Left cardiac atrium (tissue), 4 donors: ENCODE data around the gene ANKH. TPM values are rescaled to one million over a fixed set of nuclear protein-coding genes. Genes with fewer than 3 reads are reported as not detected.
"Not testable (repeated sequence)": the region's sequence is repeated elsewhere in the genome, so short reads cannot be mapped to it uniquely, and the experiment has no call there.

Source experiments
- ATAC-seq, 2 donors: fragments of 200-7000 bp; cut with Tn5 transposase; one replicate each; pipeline ENCODE4 v1.9.1; 2020; ENCODE audit warnings: mild to moderate bottlenecking in 2 of 2, moderate library complexity in 2 of 2
- DNase-seq: peaks from one replicate; pipeline ENCODE4 v3.0.0-alpha.2; 2020
- intact Hi-C, 2 donors: fragments of 100-400 bp; cut with DNase I; formaldehyde crosslinking; loops; one replicate each; pipeline versions ENCODE4 v1.14.1 to v1.15.1; 2022 to 2023
- total RNA-seq, 2 donors: library from RNA; stranded (reverse); fragmentation: NEBNext Ultra II Directional; extraction: Animal tissue kit (Norgen Biotek cat#: 25700); gene quantifications; one replicate each; pipeline ENCODE4 v1.2.1, GENCODE V29; 2021
- donor health status: DM: no; HTN: yes; CAD: no.
- donor health status: DM: no; HTN: yes; CAD: no; lungs with severe emphysema.
- donor health status: DM: yes; HTN: yes; CAD: no.
- donor health status: Dilated cardiomyopathy.

The ANKH gene
- total RNA-seq, 2 donors from 2014 or later, result 113 to 138 TPM

- ATAC-seq (peak; percentile 51 to 56), DNase-seq (no peak)
- intact Hi-C loops, result loop anchor here in 1 of 2 donors (5.0 kb wide), 1 partner anchor 42 kb away; no protein-coding TSS in a partner anchor
Observed at GRCh38 chr5:14864181-14864812, 7.3 kb downstream of the ANKH start.

GRCh38 chr5:14863105-14863504, 8.5 kb downstream of the ANKH start:
- intact Hi-C loops, result loop anchor here in 1 of 2 donors (5.0 kb wide), 1 partner anchor 41 kb away; no protein-coding TSS in a partner anchor
- ATAC-seq (peak in 1 of 2 donors; percentile 30), DNase-seq (no peak)

- intact Hi-C loops, result loop anchor here in 1 of 2 donors (5.0 kb wide), 1 partner anchor 39 kb away; no protein-coding TSS in a partner anchor
- ATAC-seq (peak; percentile 76 to 83), DNase-seq (no peak)
Observed at GRCh38 chr5:14861123-14861765, 10.3 kb downstream of the ANKH start.

- ATAC-seq (no peak), DNase-seq (no peak)
- intact Hi-C loops, result loop anchor here (5.0 to 10.0 kb wide), 2 partner anchors 38 to 145 kb away; no protein-coding TSS in a partner anchor
Observed at GRCh38 chr5:14859980-14860379, 11.6 kb downstream of the ANKH start.

GRCh38 chr5:14859150-14859549, 12.4 kb downstream of the ANKH start:
- intact Hi-C loops, result loop anchor here in 1 of 2 donors (10.0 kb wide), 1 partner anchor 146 kb away; no protein-coding TSS in a partner anchor
- DNase-seq (no peak), ATAC-seq (no peak)

GRCh38 chr5:14855366-14855765, 16.2 kb downstream of the ANKH start:
- ATAC-seq, result no peak
- intact Hi-C loops, result loop anchor here in 1 of 2 donors (10.0 kb wide), 1 partner anchor 149 kb away; no protein-coding TSS in a partner anchor
- no peak for DNase-seq

GRCh38 chr5:14854799-14855198, 16.8 kb downstream of the ANKH start:
- intact Hi-C loops, result loop anchor here in 1 of 2 donors (10.0 kb wide), 1 partner anchor 150 kb away; no protein-coding TSS in a partner anchor
- no peak for ATAC-seq

GRCh38 chr5:14853685-14854084, 17.9 kb downstream of the ANKH start:
- intact Hi-C loops, result loop anchor here in 1 of 2 donors (10.0 kb wide), 1 partner anchor 151 kb away; no protein-coding TSS in a partner anchor
- DNase-seq (no peak), ATAC-seq (no peak)

More at GRCh38 chr5:14854799-14855198, 16.8 kb downstream of the ANKH start:
- DNase-seq, result no peak

- intact Hi-C loops, result loop anchor here in 1 of 2 donors (10.0 kb wide), 1 partner anchor 152 kb away; no protein-coding TSS in a partner anchor
- ATAC-seq (no peak), DNase-seq (no peak)
Observed at GRCh38 chr5:14852779-14853178, 18.8 kb downstream of the ANKH start.

GRCh38 chr5:14851999-14852526, 19.5 kb downstream of the ANKH start:
- no peak for ATAC-seq
- DNase-seq, result no peak
- intact Hi-C loops, result loop anchor here in 1 of 2 donors (10.0 kb wide), 1 partner anchor 153 kb away; no protein-coding TSS in a partner anchor

GRCh38 chr5:14851597-14851996, 20.0 kb downstream of the ANKH start:
- intact Hi-C loops, result loop anchor here in 1 of 2 donors (10.0 kb wide), 1 partner anchor 153 kb away; no protein-coding TSS in a partner anchor
- DNase-seq, result no peak
- no peak for ATAC-seq

- peak in 1 of 2 donors; percentile 46 for ATAC-seq
- intact Hi-C loops, result loop anchor here in 1 of 2 donors (10.0 kb wide), 1 partner anchor 154 kb away; no protein-coding TSS in a partner anchor
Observed at GRCh38 chr5:14851050-14851419, 20.5 kb downstream of the ANKH start.

GRCh38 chr5:14850419-14851049, 21.0 kb downstream of the ANKH start:
- ATAC-seq, result peak in 1 of 2 donors; percentile 24
- intact Hi-C loops, result loop anchor here in 1 of 2 donors (10.0 kb wide), 1 partner anchor 154 kb away; no protein-coding TSS in a partner anchor
- no peak for DNase-seq

More at GRCh38 chr5:14851050-14851419, 20.5 kb downstream of the ANKH start:
- no peak for DNase-seq

- intact Hi-C loops, result loop anchor here in 1 of 2 donors (10.0 kb wide), 1 partner anchor 155 kb away; no protein-coding TSS in a partner anchor
- ATAC-seq (no peak), DNase-seq (no peak)
Observed at GRCh38 chr5:14849516-14850294, 21.9 kb downstream of the ANKH start.

- intact Hi-C loops, ATAC-seq: not testable (repeated sequence)
Observed at GRCh38 chr5:14848942-14849341, 22.6 kb downstream of the ANKH start.

GRCh38 chr5:14848385-14848784, 23.2 kb downstream of the ANKH start:
- DNase-seq (no peak), ATAC-seq (no peak)
- intact Hi-C loops, result no loop called here

More at GRCh38 chr5:14848942-14849341, 22.6 kb downstream of the ANKH start:
- not testable (repeated sequence) for DNase-seq

GRCh38 chr5:14847471-14847870, 24.1 kb downstream of the ANKH start:
- ATAC-seq (no peak), DNase-seq (no peak)
- intact Hi-C loops, result no loop called here

- intact Hi-C loops, result no loop called here
- DNase-seq (no peak), ATAC-seq (peak in 1 of 2 donors; percentile 12)
Observed at GRCh38 chr5:14842117-14842516, 29.5 kb downstream of the ANKH start.
